GM12873 (cell line): ENCODE results near the gene CYTH3.

Experiments used
- TF ChIP-seq, protein P1 (sequence below): IDR thresholded peaks from 2 replicates; pipeline ENCODE4 v1.5.1; 2012; ENCODE audit warnings: low read depth, mild to moderate bottlenecking, moderate library complexity, low read length, control low read depth; ENCODE audit not compliant: insufficient read depth; ENCODE audit errors: missing control alignments

CYTH3 gene

DNA sequence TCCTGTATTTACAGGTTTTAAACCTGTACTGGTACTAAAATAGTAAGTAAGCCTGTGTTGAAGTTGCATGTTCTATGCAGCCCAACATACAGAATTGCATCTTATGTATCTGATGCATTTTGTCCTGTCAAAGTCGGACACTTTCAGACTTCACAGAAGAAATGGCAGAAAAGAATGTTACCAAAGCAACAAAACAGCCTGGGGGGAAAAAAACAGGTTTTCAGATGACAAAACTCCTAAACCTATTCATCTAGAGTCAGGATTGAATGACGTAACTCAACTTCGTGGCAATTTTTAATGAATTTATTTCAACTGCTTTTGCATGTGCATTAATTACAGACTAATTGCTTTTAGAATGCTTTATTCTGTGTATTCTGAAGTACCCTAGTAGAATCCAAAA is 28.4 kb downstream of the CYTH3 start:
- TF ChIP-seq, protein P1, sequence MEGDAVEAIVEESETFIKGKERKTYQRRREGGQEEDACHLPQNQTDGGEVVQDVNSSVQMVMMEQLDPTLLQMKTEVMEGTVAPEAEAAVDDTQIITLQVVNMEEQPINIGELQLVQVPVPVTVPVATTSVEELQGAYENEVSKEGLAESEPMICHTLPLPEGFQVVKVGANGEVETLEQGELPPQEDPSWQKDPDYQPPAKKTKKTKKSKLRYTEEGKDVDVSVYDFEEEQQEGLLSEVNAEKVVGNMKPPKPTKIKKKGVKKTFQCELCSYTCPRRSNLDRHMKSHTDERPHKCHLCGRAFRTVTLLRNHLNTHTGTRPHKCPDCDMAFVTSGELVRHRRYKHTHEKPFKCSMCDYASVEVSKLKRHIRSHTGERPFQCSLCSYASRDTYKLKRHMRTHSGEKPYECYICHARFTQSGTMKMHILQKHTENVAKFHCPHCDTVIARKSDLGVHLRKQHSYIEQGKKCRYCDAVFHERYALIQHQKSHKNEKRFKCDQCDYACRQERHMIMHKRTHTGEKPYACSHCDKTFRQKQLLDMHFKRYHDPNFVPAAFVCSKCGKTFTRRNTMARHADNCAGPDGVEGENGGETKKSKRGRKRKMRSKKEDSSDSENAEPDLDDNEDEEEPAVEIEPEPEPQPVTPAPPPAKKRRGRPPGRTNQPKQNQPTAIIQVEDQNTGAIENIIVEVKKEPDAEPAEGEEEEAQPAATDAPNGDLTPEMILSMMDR, result no peak

DNA sequence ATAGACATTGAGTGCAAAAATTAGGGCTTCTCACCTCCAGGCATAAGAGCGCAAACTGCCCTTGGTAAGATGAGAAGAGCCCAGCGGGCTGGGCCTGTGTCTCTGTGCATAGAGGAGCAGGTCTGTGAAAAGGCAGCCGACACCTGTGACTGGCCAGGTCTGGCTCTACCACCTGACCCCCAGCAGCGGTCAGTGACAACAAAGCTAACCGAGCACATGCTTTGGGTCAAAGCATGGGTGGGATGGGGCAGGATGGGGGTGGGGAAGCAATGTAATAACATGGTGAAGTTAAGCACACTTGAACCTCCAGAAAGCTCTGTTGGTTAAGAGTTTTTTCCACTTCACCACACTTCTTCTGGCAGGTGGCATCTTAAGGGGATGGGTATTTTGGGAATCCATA is 29.3 kb downstream of the CYTH3 start:
- TF ChIP-seq, protein P1, result no peak

DNA sequence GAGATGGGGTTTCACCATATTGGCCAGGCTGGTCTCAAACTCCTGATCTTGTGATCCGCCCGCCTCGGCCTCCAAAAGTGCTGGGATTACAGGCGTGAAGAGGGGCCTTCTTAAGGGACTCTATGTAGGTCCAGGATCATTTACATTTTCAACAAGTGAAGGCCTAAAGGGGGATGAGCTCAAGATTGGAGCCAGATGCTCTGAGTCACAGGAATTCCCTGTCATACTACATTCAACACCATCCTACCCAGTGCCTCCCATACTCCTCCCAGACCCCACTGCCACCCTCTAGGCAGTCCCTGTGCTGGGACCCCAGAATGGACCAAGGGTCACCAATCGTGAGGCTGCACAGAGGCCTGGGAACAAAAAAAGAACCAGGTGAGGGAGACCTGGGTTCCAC is 29.9 kb downstream of the CYTH3 start:
- TF ChIP-seq, protein P1, result no peak

DNA sequence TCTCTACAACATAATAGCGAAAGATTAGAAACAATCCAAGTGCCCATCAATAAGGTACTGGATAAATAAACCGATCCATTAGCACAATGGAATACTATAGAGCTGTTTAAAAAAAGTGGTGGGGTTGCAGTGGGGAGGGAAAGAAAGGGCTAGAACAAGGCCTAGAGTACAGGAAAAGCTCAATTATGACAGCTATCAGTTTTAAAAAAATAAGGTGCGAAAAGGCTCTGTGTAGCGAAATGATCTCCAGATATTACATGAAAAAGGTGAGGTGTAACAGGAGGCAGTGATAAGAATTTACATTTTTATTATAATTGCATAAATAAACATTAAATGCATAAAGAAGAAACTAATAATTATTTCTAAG is 30.8 kb downstream of the CYTH3 start:
- TF ChIP-seq, protein P1, result no peak

DNA sequence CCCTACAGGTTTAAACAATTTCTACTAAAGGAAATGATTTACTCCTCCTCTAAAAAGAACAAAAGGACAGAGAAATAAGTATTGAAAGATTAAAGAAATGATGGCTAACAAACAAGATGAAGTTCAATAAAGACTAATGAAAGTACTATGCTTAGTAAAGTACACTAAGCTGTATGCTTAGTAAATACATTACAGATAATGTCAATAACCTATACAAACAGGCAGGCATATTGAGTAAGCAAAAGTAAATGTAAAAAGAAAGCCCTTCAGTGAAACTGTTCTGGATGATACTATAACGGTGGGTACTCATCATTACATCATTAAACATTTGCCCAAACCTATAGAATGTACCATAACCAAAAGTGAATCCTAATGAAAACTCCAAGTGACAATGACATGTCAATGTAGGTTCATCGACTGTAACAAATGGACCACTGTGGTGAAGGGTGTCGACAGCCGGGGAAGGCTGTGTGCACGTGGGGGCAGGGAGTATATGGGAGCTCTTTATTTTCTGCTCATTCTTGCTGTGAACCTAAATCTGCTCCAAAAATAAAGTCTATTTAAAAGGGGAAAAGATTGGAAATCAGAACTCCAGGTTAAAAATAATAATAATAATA is 34.0 kb downstream of the CYTH3 start:
- TF ChIP-seq, protein P1, result no peak

DNA sequence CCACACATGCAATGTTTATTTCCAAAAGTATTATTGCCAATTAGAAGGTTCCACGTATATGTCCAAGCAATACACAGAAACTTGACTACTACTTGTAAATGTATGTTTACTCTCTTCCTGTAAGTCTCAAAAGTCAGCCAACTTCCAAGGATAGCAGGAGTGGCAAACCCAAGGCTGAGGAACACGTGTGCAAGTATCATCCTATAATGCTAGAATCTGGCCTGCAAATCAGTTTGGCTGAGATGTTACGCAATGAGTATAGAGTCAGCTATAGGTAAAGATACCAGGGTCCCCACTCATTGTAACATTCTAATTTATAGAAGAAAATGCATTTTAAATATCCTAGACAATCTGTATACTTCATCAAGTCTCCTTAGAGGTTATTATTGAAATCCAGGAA is 34.7 kb downstream of the CYTH3 start:
- TF ChIP-seq, protein P1, result no peak

DNA sequence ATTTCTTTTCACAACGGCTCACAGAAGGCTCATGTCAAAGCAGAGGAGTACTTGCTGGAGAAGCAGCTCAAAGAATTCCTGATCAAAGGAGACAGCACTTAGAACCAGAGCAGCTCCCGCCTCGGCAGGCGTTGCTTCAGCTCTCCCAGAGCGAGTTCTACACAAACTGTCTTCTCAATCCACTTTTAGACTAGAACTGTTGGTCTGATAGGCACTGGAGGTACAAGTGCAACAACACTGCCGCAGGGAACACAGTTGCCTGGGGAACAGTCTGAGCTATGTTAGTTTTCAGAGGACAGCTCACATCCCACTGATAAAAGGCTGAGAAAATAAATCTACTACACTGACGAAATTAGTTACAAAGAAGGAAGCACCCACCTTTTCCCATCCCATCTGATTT is 35.4 kb downstream of the CYTH3 start:
- TF ChIP-seq, protein P1, result no peak
